T-cell (primary cell): ENCODE results near the gene NPC2. TPM values are rescaled to one million over a fixed set of nuclear protein-coding genes. Genes with fewer than 3 reads are reported as not detected.

ENCODE experiments used
- total RNA-seq, 35 experiments: library from RNA in 6 of 35; stranded (reverse) in 6 of 35; fragments of 120-200 nt in 1 of 35; gene quantifications; one replicate each; pipeline versions ENCODE4 v1.2.1 to v1.2.4 and lab custom pipeline; 2013 to 2026

The NPC2 gene
- total RNA-seq, 5 donors from 2014 or later (not counting 1 experiment from before 2014, with no cell fraction given): 32.4 to 61.4 (median 44.8) TPM

Other genes starting within 250 kb of the NPC2 start
- gene ABCD4, start 190.4 kb downstream of the NPC2 start, total RNA-seq: 100 to 1,000 TPM in 1 of 5 donors, 10 to 100 TPM in 4; 70.3 to 103 (median 91.8) TPM
- gene VRTN, start 144.8 kb downstream of the NPC2 start, total RNA-seq: under 1 TPM in 2 of 5 donors, not detected in 3; 0.06 to 0.09 TPM
- gene SYNDIG1L, start 67.1 kb downstream of the NPC2 start, total RNA-seq: under 1 TPM in 1 of 5 donors, not detected in 4; 0.73 TPM
- gene ISCA2, start 460 bp upstream of the NPC2 start, total RNA-seq: 10 to 100 TPM; 21.3 to 42.6 (median 34.1) TPM
- gene LTBP2, start 118.9 kb upstream of the NPC2 start, total RNA-seq: 1 to 10 TPM in 3 of 5 donors, under 1 TPM in 2; 0.39 to 1.7 (median 1.1) TPM
- 10 to 100 TPM; 38.7 to 46.2 (median 42.3) TPM for gene AREL1, start 219.8 kb upstream of the NPC2 start, total RNA-seq
- gene FCF1, start 219.8 kb upstream of the NPC2 start, total RNA-seq: 10 to 100 TPM; 38.8 to 48.8 (median 44.8) TPM